Amniotic stem cell (primary cell): ENCODE results near the gene IQGAP3.
A peak's percentile ranks its signal among the peaks of the same experiment; 100 is the strongest.
"Not testable (repeated sequence)": the region's sequence is repeated elsewhere in the genome, so short reads cannot be mapped to it uniquely, and the experiment has no call there.

Experiments
- DNase-seq: peaks from one replicate; lab custom pipeline; 2025; lab: John Stamatoyannopoulos, UW

Gene IQGAP3

GRCh38 chr1:156572663-156573018 lies 276 bp upstream of the IQGAP3 start:
- no peak for DNase-seq

- peak; percentile 91 for DNase-seq
These were observed 1.0 kb downstream of the IQGAP3 start for GRCh38 chr1:156571261-156571852.

GRCh38 chr1:156566436-156566835 lies 5.9 kb downstream of the IQGAP3 start:
- no peak for DNase-seq

- DNase-seq, result no peak
These were observed 6.8 kb downstream of the IQGAP3 start for GRCh38 chr1:156565519-156565918.

DNA sequence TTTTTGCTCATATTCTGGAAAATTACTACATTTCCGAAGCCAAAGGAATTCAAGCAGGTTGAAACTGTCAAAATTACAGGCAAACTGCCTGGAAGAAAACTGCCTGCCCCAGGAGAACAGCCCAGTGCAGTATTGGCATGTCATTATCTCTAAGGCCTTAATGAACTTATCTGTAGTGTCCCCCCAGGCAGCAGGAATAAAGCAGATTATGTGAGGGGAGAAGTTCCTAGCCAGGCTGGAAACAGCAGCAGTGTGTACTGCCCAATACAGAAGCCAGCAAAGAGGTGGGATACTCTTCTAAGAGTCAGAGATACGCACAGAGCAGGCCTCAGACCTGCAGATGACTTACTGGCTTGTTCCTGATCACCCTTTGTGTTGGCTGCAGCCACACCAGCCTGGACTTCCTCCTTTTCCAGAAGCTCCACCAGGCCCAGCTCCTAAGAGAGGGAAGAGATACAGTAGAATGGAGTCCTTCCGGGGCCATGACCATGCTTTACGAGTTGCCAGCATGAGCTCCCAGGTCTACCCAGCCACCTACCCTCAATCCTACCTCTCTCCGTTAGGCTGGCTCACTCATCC lies 11.7 kb downstream of the IQGAP3 start:
- no peak for DNase-seq

GRCh38 chr1:156559797-156560385 lies 12.5 kb downstream of the IQGAP3 start:
- DNase-seq, result no peak

DNA sequence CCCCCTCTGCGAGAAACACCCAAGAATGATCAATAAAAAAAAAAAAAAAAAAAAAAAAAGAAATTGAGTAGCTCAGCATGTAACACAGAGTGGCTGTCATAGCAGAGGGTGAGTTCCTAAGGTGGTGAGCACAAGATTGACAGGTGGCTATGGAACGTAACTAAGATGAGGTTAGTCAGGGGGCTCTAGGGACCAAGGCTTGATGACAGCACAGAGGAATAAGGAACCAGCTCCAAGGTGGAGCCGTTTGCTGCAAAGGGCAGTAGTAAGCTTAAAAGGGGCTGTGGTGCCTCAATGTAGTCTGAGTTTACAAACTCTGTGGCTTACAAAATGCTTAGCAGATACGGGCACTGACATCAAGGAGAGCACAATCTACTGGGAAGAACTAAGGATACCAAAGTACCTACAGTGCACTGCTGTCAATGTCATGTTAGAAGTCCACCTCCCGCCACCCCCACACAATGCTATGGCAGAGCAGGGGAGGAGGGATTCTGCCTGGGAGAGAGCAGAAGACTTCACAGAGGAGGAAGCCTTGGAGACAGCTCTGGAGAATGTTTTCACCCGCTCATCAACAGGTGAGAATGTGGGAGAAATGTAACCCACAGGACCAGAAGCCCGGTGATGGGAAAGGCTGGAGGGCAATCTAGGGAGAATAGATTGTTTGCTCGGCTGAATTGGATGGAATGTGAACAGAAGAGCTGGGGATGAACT lies 13.1 kb downstream of the IQGAP3 start:
- DNase-seq, result no peak

DNA sequence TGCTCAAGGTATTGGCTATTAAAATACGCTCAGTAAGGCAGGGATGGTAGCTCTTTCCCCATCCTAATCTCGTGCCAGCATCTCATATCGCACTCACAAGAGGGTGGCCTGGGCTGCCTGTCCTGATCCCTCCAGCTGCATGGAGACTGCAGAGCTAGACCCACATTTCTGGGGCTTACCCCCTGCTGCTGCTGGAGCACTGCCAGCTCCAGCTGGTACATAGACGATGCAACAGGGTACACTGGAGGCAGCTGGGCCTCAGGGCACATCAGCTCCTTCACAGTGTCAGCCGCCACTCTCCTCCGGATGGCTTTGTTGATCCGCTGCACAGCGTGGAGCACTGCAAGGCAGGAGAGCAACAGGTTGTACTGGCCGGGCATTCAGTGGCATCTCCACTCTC lies 16.0 kb downstream of the IQGAP3 start:
- DNase-seq, result no peak

- no peak for DNase-seq
These were observed 16.6 kb downstream of the IQGAP3 start for GRCh38 chr1:156555715-156556114.

DNA sequence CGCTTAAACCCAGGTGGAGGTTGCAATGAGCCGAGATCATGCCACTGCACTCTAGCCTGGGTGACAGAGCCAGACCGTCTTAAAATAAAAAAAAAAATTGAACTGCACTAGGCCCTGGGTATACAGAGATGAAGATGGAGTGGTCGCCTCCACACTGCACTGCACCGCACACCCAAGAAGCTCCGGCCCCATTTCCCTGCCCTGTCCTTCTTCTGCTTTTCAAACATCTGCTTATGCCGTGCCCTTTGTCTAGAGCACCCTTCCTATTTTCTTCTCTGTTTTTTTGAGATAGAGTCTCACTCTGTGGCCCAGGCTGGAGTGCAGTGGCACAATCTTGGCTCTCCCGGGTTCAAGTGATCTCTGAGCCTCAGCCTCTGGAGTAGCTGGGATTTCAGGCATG lies 17.4 kb downstream of the IQGAP3 start:
- no peak for DNase-seq

GRCh38 chr1:156553860-156554485 lies 18.4 kb downstream of the IQGAP3 start:
- DNase-seq, result no peak

DNA sequence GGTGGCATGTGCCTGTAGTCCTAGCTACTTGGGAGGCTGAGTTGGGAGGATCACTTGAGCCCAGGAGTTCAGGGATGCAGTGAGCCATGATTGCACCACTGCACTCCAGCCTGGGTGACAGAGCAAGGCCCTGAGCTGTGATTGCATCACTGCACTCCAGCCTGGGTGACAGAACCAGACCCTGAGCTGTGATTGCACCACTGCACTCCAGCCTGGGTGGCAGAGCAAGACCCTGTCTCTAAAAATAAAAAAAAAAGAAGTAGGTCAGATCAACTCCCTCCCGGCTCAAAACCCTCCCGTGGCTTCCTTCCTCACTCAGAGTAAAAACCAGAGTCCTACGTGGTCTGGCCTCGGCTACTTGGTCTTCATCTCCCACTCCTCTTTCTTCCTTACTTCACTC lies 19.4 kb downstream of the IQGAP3 start:
- not testable (repeated sequence) for DNase-seq

DNA sequence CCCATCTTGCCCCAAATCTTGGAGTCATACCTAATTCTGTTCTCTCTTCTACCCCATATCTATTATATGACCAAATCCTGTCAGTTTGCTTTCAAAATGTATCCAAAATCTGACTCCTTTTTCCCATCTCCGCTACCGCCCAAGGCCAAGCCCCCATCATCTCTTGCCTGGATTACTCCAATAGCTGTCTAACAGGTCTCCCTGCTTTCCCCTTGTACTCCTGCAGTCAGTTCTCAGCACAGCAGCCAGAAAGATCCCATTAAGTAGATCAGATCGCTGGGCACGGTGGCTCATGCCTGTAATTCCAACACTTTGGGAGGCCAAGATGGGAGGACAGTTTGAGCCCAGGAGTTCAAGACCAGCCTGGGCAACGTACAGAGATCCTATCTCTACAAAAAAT lies 19.8 kb downstream of the IQGAP3 start:
- no peak for DNase-seq

GRCh38 chr1:156551869-156552268 lies 20.5 kb downstream of the IQGAP3 start:
- DNase-seq, result no peak

- no peak for DNase-seq
These were observed 21.2 kb downstream of the IQGAP3 start for GRCh38 chr1:156551066-156551643.

DNA sequence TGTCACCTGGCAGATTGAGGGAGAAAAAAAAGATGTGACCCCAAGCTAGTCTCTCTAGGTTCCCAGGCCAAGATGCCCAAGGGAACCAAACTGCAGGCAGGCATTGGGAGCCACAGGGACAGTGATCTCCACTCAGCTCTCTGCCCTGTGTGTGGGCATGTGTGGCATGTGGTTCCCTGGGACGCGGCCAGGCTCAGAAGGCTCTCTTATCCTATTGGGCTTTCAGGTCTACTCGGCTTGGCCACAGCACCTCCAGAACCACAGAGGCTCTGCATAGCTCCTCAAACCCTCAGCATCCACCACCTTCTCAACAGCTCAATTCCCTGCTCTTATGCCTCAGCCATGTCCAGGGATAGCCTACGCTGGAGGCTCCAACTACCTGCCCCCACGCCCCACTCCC lies 22.0 kb downstream of the IQGAP3 start:
- DNase-seq, result no peak

DNA sequence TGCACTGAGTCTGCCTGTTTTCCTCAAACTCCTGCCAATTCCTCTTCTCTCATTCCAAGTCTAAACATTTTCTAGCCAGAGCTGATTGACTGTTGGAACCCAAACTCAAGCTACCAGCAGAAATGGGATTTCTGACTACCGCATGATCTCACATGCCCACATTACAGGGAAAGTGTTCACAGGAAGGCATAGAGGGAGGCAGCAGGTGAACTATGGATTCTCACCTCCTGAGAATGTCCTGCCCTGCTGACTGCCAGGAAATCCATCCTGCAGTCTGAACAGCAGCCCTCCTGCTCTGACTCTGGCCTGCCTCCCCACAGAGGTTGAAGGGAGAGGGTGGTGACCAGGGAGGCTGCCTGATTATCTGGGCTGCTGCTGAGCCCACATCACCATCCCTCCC lies 22.5 kb downstream of the IQGAP3 start:
- DNase-seq, result no peak

DNA sequence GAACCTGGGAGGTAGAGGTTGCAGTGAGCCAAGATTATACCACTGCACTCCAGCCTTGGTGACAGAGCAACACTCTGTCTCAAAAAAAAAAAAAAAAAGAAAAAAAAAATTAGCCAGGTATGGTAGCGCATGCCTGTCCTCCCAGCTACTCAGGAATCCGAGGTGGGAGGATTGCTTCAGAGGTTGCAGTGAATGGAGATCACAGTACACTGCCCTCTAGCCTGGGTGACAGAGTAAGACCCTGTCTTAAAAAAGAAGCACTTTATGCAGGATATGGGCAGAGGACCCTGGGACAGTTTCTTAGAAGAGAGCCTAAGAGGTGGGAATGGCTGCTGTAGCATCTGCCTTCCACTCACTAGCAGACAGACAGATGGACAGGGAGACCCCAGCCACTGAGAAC lies 23.0 kb downstream of the IQGAP3 start:
- DNase-seq, result no peak

DNA sequence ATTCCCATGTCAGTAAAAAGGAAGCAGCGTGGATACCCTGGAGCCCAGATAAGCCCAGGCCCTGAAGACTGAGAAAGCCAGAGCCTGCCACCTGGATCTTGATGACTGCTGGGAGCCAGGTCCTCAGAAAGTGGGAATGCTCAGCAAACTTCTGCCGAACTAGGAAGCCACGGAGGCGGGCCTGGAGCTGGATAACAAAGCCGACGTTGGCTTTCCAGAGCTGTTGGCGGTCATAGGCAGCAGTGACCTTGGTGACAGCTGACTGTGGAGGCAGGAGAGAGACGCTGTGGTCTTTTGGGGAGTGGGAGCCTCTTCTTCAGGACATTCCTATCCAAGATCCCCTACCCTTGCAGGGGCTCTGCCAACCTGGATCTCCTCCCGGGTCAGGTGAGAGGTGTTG lies 24.4 kb downstream of the IQGAP3 start:
- no peak for DNase-seq

GRCh38 chr1:156547434-156547833 lies 24.9 kb downstream of the IQGAP3 start:
- no peak for DNase-seq

- no peak for DNase-seq
These were observed 26.1 kb downstream of the IQGAP3 start for GRCh38 chr1:156546267-156546666.

- DNase-seq, result no peak
These were observed 27.7 kb downstream of the IQGAP3 start for GRCh38 chr1:156544592-156545102.
